Panc1 (cell line): ENCODE measurements around the gene CFAP210. TPM values are rescaled to one million over a fixed set of nuclear protein-coding genes. Genes with fewer than 3 reads are reported as not detected.

Experiments
- ATAC-seq: fragments of 200-7000 bp; cut with Tn5 transposase; 2 replicates; pipeline ENCODE4 v1.9.1; 2020; ENCODE audit warnings: mild to moderate bottlenecking, moderate library complexity
- BruUV-seq: library from RNA; stranded (reverse); fragments of 400-500 nt; replicated peaks from 2 replicates; lab custom pipeline; 2021; lab: Mats Ljungman, UMichigan
- CTCF ChIA-PET: fragments of 300-600 bp; sonication (Branson Sonifier 250); formaldehyde crosslinking; loops from one replicate; lab custom pipeline; 2022; ENCODE audit warnings: antibody characterized with exemption; lab: Charles Lee
- POLR2A ChIA-PET: fragments of 300-600 bp; sonication (Branson Sonifier 250); formaldehyde crosslinking; loops from one replicate; lab custom pipeline; 2022; ENCODE audit warnings: antibody characterized with exemption; lab: Charles Lee
- DNase-seq: peaks from one replicate; pipeline ENCODE4 v3.0.0-alpha.2; 2010; ENCODE audit warnings: low read depth, low spot score
- H3K27ac ChIP-seq: 2 replicates; pipeline ENCODE4 v1.5.1; 2011; ENCODE audit warnings: mild to moderate bottlenecking, low read length, inconsistent platforms
- H3K27me3 ChIP-seq: fragments of 200-500 bp; sonication (Bioruptor generic); 2 replicates; pipeline ENCODE4 v1.6.0; 2014; ENCODE audit warnings: low read length, inconsistent platforms; ENCODE audit not compliant: control insufficient read depth, insufficient read depth
- H3K36me3 ChIP-seq: fragments of 200-500 bp; sonication (Bioruptor generic); 2 replicates; pipeline ENCODE4 v1.5.1; 2014; ENCODE audit warnings: inconsistent platforms, mild to moderate bottlenecking, low read length, moderate library complexity; ENCODE audit not compliant: control insufficient read depth, insufficient read depth
- H3K4me1 ChIP-seq: 2 replicates; pipeline ENCODE4 v1.5.1; 2011; ENCODE audit warnings: inconsistent platforms, mild to moderate bottlenecking, low read length, moderate library complexity; ENCODE audit not compliant: control insufficient read depth, insufficient read depth
- H3K4me3 ChIP-seq, 2 experiments: 2 replicates each; pipeline ENCODE4 v1.5.1; 2011 to 2012; ENCODE audit warnings: low read depth in 2 of 2, low read length in 2 of 2, mild to moderate bottlenecking in 2 of 2, inconsistent platforms in 1 of 2, moderate library complexity in 1 of 2
- H3K9me3 ChIP-seq: fragments of 200-500 bp; sonication (Bioruptor generic); 2 replicates; pipeline ENCODE4 v1.5.1; 2014; ENCODE audit warnings: low read depth, mild to moderate bottlenecking, inconsistent platforms, low read length, moderate library complexity; ENCODE audit not compliant: control insufficient read depth, insufficient read depth
- POLR2AphosphoS5 ChIP-seq: IDR thresholded peaks from 2 replicates; pipeline ENCODE4 v1.6.1; 2012; ENCODE audit warnings: mild to moderate bottlenecking, low read depth, low read length, moderate library complexity
- SIN3A ChIP-seq: IDR thresholded peaks from 2 replicates; pipeline ENCODE4 v1.6.1; 2012; ENCODE audit warnings: low read depth, mild to moderate bottlenecking, low read length, moderate library complexity, borderline replicate concordance; ENCODE audit not compliant: insufficient read depth
- TCF7L2 ChIP-seq: IDR thresholded peaks from 2 replicates; pipeline ENCODE4 v1.6.1; 2011; ENCODE audit warnings: mild to moderate bottlenecking, low read depth, low read length, inconsistent platforms
- in situ Hi-C: cut with HindIII; loops from 2 replicates; pipeline ENCODE4 v1.10.0; 2016; ENCODE audit warnings: low sequenced_read_pairs, low pct_unique_long_range_greater_than_20kb
- intact Hi-C: fragments of 100-400 bp; cut with micrococcal nuclease; formaldehyde crosslinking; loops from one replicate; pipeline ENCODE4 v1.10.0; 2022; ENCODE audit not compliant: unreplicated experiment
- total RNA-seq: library from RNA; stranded (reverse); gene quantifications from one replicate; pipeline ENCODE4 v1.2.1, GENCODE V29; 2021; ENCODE audit not compliant: unreplicated experiment
- TF ChIP-seq, protein P1 (sequence below), 2 experiments: IDR thresholded peaks; 2 replicates each; pipeline ENCODE4 v1.6.1; 2011 to 2012; ENCODE audit warnings: low read depth in 2 of 2, control low read depth in 1 of 2, low read length in 1 of 2, mild to moderate bottlenecking in 1 of 2, moderate library complexity in 1 of 2; ENCODE audit not compliant: insufficient read depth in 1 of 2
- TF ChIP-seq, protein P2 (sequence below): fragments of 450-650 bp; IDR thresholded peaks from 2 replicates; pipeline ENCODE4 v1.5.1; 2017; ENCODE audit warnings: mild to moderate bottlenecking

CFAP210 gene
- total RNA-seq, 1 experiment from 2014 or later: 0.23 TPM

DNA sequence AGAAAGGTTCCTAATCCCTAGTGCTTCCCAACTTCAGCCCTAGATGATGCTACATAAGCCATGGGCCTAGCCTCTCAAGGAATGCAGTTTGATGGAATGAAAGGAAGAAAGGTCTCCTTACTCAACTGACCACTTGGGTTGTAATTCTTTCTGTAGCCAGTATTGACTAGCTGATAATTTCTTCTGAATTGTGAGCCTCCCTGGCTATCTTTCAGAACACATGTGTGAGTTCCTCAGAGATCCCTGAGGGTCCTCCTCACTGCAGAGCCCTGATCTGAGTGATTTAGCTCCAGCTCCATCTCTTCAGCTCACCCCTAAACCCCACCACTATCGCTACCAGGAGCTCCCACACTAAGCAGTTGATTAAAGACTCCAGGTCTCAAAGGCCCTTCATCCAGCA lies 31.5 kb downstream of the CFAP210 start:
- H3K9me3 ChIP-seq: no peaks in the 10 kb centered on the region
- no peak overlapping the region for H3K4me3 ChIP-seq
- ATAC-seq (no peak), DNase-seq (no peak)
- no peaks in the 10 kb centered on the region for H3K27me3 ChIP-seq
- in situ Hi-C loops: no loop called here
- intact Hi-C loops: no loop called here
- no TSS peak for BruUV-seq
- no peak overlapping the region for H3K27ac ChIP-seq
- no peaks in the 10 kb centered on the region; the same call in 1 of the 2 replicates for H3K4me1 ChIP-seq
- ChIA-PET POLR2A (no interaction called here), CTCF (no interaction called here)
- TF ChIP-seq SIN3A (no peak), POLR2AphosphoS5 (no peak), TCF7L2 (no peak)
- TF ChIP-seq, protein P1, sequence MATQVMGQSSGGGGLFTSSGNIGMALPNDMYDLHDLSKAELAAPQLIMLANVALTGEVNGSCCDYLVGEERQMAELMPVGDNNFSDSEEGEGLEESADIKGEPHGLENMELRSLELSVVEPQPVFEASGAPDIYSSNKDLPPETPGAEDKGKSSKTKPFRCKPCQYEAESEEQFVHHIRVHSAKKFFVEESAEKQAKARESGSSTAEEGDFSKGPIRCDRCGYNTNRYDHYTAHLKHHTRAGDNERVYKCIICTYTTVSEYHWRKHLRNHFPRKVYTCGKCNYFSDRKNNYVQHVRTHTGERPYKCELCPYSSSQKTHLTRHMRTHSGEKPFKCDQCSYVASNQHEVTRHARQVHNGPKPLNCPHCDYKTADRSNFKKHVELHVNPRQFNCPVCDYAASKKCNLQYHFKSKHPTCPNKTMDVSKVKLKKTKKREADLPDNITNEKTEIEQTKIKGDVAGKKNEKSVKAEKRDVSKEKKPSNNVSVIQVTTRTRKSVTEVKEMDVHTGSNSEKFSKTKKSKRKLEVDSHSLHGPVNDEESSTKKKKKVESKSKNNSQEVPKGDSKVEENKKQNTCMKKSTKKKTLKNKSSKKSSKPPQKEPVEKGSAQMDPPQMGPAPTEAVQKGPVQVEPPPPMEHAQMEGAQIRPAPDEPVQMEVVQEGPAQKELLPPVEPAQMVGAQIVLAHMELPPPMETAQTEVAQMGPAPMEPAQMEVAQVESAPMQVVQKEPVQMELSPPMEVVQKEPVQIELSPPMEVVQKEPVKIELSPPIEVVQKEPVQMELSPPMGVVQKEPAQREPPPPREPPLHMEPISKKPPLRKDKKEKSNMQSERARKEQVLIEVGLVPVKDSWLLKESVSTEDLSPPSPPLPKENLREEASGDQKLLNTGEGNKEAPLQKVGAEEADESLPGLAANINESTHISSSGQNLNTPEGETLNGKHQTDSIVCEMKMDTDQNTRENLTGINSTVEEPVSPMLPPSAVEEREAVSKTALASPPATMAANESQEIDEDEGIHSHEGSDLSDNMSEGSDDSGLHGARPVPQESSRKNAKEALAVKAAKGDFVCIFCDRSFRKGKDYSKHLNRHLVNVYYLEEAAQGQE (IDR thresholded peaks at IDR 0.05; ENCODE audit: insufficient read depth in 1 of 2, low read depth in 2 of 2, low read length in 1 of 2): no peak
- H3K36me3 ChIP-seq: no peaks in the 10 kb centered on the region

DNA sequence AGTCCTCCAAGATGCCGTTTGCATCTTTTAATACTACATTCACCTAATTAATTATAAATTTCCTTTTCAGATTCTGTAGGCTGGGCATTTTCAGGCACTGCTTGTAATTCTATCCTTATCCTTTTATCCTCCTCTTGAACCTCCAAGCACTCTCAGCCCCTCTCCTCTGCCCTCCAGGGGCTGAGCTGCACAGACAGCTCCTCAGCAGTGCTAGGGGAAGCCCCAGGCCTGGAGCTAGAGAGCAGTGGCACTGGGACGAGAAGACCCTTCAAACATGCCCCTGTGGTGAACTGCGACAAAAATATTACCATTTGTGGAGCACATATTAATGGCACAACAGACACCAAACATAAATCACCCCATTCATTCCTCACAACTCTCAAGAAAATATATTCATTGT lies 32.9 kb downstream of the CFAP210 start:
- no peaks in the 10 kb centered on the region for H3K27me3 ChIP-seq
- no peaks in the 10 kb centered on the region; the same call in 1 of the 2 replicates for H3K4me1 ChIP-seq
- in situ Hi-C loops: no loop called here
- ChIA-PET POLR2A (no interaction called here), CTCF (no interaction called here)
- intact Hi-C loops: no loop called here
- no peak for ATAC-seq
- BruUV-seq: no TSS peak
- no peaks in the 10 kb centered on the region for H3K36me3 ChIP-seq
- no peak overlapping the region for H3K4me3 ChIP-seq
- no peaks in the 10 kb centered on the region for H3K9me3 ChIP-seq
- no peak overlapping the region for H3K27ac ChIP-seq
- no peak for DNase-seq
- TF ChIP-seq SIN3A (no peak), POLR2AphosphoS5 (no peak), TCF7L2 (no peak)
- TF ChIP-seq, protein P2, sequence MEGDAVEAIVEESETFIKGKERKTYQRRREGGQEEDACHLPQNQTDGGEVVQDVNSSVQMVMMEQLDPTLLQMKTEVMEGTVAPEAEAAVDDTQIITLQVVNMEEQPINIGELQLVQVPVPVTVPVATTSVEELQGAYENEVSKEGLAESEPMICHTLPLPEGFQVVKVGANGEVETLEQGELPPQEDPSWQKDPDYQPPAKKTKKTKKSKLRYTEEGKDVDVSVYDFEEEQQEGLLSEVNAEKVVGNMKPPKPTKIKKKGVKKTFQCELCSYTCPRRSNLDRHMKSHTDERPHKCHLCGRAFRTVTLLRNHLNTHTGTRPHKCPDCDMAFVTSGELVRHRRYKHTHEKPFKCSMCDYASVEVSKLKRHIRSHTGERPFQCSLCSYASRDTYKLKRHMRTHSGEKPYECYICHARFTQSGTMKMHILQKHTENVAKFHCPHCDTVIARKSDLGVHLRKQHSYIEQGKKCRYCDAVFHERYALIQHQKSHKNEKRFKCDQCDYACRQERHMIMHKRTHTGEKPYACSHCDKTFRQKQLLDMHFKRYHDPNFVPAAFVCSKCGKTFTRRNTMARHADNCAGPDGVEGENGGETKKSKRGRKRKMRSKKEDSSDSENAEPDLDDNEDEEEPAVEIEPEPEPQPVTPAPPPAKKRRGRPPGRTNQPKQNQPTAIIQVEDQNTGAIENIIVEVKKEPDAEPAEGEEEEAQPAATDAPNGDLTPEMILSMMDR: no peak
- TF ChIP-seq, protein P1 (IDR thresholded peaks at IDR 0.05; ENCODE audit: insufficient read depth in 1 of 2, low read depth in 2 of 2, low read length in 1 of 2): no peak
